GM06990 (cell line): ENCODE results near the gene ZFP57.

Experiments
- DNase-seq: peaks from one replicate; pipeline ENCODE4 v3.0.0-alpha.2; 2011; ENCODE audit not compliant: insufficient read length; ENCODE audit errors: extremely low read depth
- H3K27me3 ChIP-seq: replicated peaks from 2 replicates; pipeline ENCODE4 v1.6.0; 2011; ENCODE audit warnings: low read length; ENCODE audit not compliant: control insufficient read depth, insufficient read depth
- H3K36me3 ChIP-seq: 2 replicates; pipeline ENCODE4 v1.5.1; 2011; ENCODE audit warnings: low read length; ENCODE audit not compliant: control insufficient read depth, insufficient read depth
- H3K4me3 ChIP-seq: replicated peaks from 2 replicates; pipeline ENCODE4 v1.5.1; 2011; ENCODE audit warnings: low read depth, mild to moderate bottlenecking, control low read depth, low read length
- CTCF ChIP-seq: IDR thresholded peaks from 2 replicates; pipeline ENCODE4 v1.5.1; 2011; ENCODE audit warnings: low read length, control low read depth, mild to moderate bottlenecking, inconsistent platforms; ENCODE audit not compliant: insufficient read depth, poor library complexity, severe bottlenecking

The ZFP57 gene

DNA sequence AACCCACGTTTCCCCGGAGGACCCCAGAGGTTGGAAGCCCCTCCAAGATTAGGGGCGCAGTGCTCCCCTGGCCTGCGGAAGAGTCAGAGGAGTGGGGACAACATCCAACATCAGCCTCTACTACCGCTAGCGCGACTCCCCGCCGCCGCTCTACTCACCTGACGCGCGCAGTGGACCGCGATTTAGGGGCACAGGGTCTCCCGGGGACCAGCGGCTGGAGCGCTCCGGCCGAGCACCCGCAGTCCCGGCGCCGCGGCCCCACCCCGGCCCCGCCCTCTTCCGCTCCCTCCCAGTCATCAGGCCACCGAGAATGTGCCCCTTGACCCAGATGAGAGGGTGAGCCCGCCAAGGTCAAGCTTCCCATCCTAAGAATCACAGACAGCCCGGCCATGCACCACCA lies at the start of gene ZFP57:
Gene ZFP57 (minus strand): TSS at position 249 of the 400 bp plus-strand sequence. CDS start 4,149 bp downstream, outside the sequence.
- no peak for DNase-seq
- no peaks in the 10 kb centered on the region for H3K36me3 ChIP-seq
- no peak within 1 kb of the TSS for H3K4me3 ChIP-seq
- TF ChIP-seq CTCF: no peak
- H3K27me3 ChIP-seq: no peaks in the 10 kb centered on the region

DNA sequence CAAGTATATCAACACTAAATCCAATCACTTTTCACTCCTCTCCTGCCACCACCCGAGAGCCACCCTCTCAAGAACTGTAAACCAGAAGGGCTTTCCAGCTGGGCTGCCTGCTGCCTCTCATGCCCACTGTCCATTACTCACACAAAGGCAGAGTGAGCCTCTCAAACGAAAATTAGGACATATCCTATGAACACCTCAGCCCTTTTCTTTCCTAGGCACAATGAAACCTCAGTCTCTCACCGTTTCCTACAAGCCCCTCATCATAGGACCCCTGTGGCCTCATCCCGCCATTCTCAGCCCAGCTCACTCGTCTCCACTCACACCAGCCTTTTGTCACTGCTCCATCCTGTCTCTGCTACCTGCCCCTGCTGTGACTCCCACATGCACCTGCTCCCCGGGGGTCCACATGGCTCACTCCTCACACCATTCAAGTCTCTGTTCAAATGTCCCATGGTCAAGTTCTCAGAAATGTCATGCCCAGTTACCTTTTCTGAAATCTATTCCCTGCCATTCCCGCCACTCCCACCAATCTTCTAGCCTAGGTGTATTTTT lies 49.7 kb upstream of the ZFP57 start:
- DNase-seq: no peak
- no peak overlapping the region for H3K4me3 ChIP-seq
- no peaks in the 10 kb centered on the region for H3K27me3 ChIP-seq
- H3K36me3 ChIP-seq: peaks cover 19% of the 10 kb centered on the region
- no peak for TF ChIP-seq CTCF

DNA sequence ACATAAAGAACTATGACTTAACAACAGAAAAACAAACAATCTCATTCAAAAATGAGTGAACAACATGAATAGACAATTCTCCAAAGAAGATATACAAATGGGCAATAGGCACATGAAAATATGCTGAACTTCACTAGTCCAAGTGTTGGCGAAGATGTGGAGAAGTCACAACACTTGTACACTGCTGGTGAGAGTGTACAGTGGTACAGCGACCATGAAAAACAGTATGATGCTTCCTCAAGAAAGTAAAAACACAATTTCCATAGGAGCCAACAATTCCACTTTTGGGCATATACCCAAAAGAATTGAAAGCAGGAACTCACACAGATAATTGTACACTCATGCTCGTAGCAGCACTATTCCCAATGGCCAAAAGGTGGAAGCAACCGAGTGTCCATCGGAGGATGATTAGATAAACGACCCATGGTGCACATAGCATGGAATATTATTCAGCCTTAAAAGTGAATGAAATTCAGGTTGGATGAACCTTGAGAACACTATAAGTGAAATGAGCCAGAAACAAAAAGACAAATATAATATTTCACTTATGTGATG lies 48.9 kb upstream of the ZFP57 start:
- no peak for DNase-seq
- TF ChIP-seq CTCF: no peak
- no peak overlapping the region for H3K4me3 ChIP-seq
- H3K27me3 ChIP-seq: no peaks in the 10 kb centered on the region
- H3K36me3 ChIP-seq: peaks cover 25% of the 10 kb centered on the region

DNA sequence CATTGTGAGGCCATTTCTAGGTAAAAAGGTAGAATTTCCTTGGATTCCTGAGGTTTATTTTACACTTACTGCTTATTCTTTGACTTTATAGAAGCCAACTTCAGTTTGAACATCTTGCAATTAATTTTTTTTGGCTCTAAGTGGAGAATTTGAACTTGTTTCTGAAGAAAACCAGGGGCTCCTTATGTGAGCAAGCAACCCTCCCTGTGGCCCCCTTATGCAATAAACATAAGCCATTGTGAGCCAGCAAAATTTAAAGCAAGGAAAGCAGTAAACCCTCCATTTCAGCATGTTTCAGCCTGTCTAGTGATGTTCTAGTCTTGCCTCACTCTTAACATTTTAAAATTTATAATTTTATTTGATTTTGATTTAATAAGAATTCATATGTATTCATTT lies 47.9 kb upstream of the ZFP57 start:
- Histone ChIP-seq H3K27me3 (no peaks in the 10 kb centered on the region), H3K36me3 (peaks cover 29% of the 10 kb centered on the region), H3K4me3 (no peak overlapping the region)
- TF ChIP-seq CTCF: no peak
- DNase-seq: no peak

- Histone ChIP-seq H3K4me3 (no peak overlapping the region), H3K36me3 (peaks cover 30% of the 10 kb centered on the region), H3K27me3 (no peaks in the 10 kb centered on the region)
- DNase-seq: no peak
- TF ChIP-seq CTCF: no peak
Measured at GRCh38 chr6:29728173-29728874, 47.4 kb upstream of the ZFP57 start.
